Spleen (tissue), 7 donors: ENCODE measurements around the gene TMEM89.

ENCODE experiments used
- CTCF ChIP-seq, 11 experiments: fragments of 200-600 bp in 7 of 11; fragments of 450-650 bp in 4 of 11; sonication (generic) in 4 of 11; IDR thresholded peaks in 8 of 11; conservative IDR thresholded peaks in 3 of 11; 1 replicate in 7 of 11; 2 replicates in 4 of 11; pipeline versions ENCODE4 v1.4.0 to v1.8.0; 2016 to 2021; ENCODE audit warnings: antibody characterized with exemption in 11 of 11, inconsistent platforms in 4 of 11, mild to moderate bottlenecking in 1 of 11
- POLR2A ChIP-seq, 3 donors: fragments of 450-650 bp; IDR thresholded peaks; one replicate each; pipeline ENCODE4 v1.5.1; 2017; ENCODE audit warnings: antibody characterized with exemption in 3 of 3, mild to moderate bottlenecking in 1 of 3
- donor health status: DM: no; HTN: no; CAD: no; lungs with moderate emphysema.
- donor health status: DM: no; HTN: no; CAD: no.
- donor health status: DM: no; HTN: no; CAD: no.

GRCh38 chr3:48661501-48662144, 40.1 kb upstream of the TMEM89 start:
- TF ChIP-seq POLR2A (IDR thresholded peaks at IDR 0.05) (no peak), CTCF (IDR thresholded peaks at IDR 0.05 in 8 of 11, conservative IDR thresholded peaks at IDR 0.05 in 3 of 11) (no peak)
